HG03097 (cell line): ENCODE measurements around the gene CTRL.

ENCODE experiments used
- ATAC-seq: cut with Tn5 transposase; IDR thresholded peaks from one replicate; pipeline ENCODE4 v1.9.1; 2021; ENCODE audit not compliant: unreplicated experiment, low FRiP score

CTRL gene

GRCh38 chr16:67963662-67964321 is 32.1 kb upstream of the CTRL start:
- ATAC-seq, result no peak

- no peak for ATAC-seq
Measured at GRCh38 chr16:67963292-67963661, 31.6 kb upstream of the CTRL start.

- no peak for ATAC-seq
Measured at GRCh38 chr16:67962135-67962534, 30.5 kb upstream of the CTRL start.

GRCh38 chr16:67961551-67961957 is 29.9 kb upstream of the CTRL start:
- no peak for ATAC-seq

GRCh38 chr16:67959536-67960329 is 28.1 kb upstream of the CTRL start:
- no peak for ATAC-seq

GRCh38 chr16:67957622-67958021 is 26.0 kb upstream of the CTRL start:
- ATAC-seq, result no peak

GRCh38 chr16:67954421-67955196 is 22.9 kb upstream of the CTRL start:
- ATAC-seq, result no peak

GRCh38 chr16:67953641-67954375 is 22.1 kb upstream of the CTRL start:
- no peak for ATAC-seq

GRCh38 chr16:67951485-67951884 is 19.8 kb upstream of the CTRL start:
- no peak for ATAC-seq

- no peak for ATAC-seq
Measured at GRCh38 chr16:67950335-67950843, 18.7 kb upstream of the CTRL start.

- ATAC-seq, result no peak
Measured at GRCh38 chr16:67949645-67950044, 18.0 kb upstream of the CTRL start.

GRCh38 chr16:67948015-67948414 is 16.4 kb upstream of the CTRL start:
- no peak for ATAC-seq

- no peak for ATAC-seq
Measured at GRCh38 chr16:67946966-67947558, 15.4 kb upstream of the CTRL start.

- ATAC-seq, result no peak
Measured at GRCh38 chr16:67946128-67946569, 14.5 kb upstream of the CTRL start.

- no peak for ATAC-seq
Measured at GRCh38 chr16:67945392-67945933, 13.8 kb upstream of the CTRL start.

GRCh38 chr16:67944690-67945391 is 13.2 kb upstream of the CTRL start:
- no peak for ATAC-seq

- no peak for ATAC-seq
Measured at GRCh38 chr16:67943619-67944504, 12.2 kb upstream of the CTRL start, which contains the start of gene LCAT. Gene LCAT (minus strand): TSS chr16:67944120. CDS start chr16:67944101, 19 bp downstream.

GRCh38 chr16:67943256-67943618 is 11.6 kb upstream of the CTRL start:
- no peak for ATAC-seq
